Measurements from ENCODE around the gene CAMTA2.

DNA sequence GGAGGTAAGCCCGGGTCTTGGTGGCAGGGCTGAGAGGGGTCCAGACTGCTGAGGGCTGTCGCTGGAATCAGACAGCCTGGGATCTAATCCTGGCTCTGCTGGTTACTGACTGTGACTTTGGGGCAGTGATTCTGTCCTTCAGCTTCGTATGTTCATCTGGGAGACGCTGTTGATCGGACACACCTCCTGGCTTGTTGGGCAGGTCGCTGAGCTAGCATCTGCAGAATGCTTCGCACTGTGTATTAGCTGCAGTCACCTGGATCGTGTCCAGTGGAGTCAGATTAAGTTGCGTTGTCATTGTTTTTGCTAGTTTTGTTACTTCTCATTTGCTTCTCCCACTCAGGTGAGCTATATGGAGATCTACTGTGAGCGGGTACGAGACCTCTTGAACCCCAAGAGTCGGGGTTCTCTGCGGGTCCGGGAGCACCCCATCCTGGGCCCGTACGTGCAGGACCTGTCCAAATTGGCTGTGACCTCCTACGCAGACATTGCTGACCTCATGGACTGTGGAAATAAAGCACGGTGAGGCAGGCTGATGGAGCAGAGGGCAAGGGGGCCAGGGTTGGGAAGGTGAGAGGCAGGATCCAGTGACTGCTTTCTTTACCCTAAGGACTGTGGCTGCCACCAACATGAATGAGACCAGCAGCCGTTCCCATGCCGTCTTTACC, 14.8 kb upstream of the CAMTA2 start:
- TF ChIP-seq, protein P1, sequence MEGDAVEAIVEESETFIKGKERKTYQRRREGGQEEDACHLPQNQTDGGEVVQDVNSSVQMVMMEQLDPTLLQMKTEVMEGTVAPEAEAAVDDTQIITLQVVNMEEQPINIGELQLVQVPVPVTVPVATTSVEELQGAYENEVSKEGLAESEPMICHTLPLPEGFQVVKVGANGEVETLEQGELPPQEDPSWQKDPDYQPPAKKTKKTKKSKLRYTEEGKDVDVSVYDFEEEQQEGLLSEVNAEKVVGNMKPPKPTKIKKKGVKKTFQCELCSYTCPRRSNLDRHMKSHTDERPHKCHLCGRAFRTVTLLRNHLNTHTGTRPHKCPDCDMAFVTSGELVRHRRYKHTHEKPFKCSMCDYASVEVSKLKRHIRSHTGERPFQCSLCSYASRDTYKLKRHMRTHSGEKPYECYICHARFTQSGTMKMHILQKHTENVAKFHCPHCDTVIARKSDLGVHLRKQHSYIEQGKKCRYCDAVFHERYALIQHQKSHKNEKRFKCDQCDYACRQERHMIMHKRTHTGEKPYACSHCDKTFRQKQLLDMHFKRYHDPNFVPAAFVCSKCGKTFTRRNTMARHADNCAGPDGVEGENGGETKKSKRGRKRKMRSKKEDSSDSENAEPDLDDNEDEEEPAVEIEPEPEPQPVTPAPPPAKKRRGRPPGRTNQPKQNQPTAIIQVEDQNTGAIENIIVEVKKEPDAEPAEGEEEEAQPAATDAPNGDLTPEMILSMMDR (IDR thresholded peaks at IDR 0.05), result no peak
- no peak for TF ChIP-seq POLR2A (IDR thresholded peaks at IDR 0.05)

Measured in right lobe of liver (tissue), 4 donors.